ENCODE data around the gene KRTAP10-8. TPM values are rescaled to one million over a fixed set of nuclear protein-coding genes. Genes with fewer than 3 reads are reported as not detected.

The KRTAP10-8 gene
- total RNA-seq, 4 donors from 2014 or later = 1.3 to 7.2 TPM; not detected in 2

- peak in 1 of 2 donors; percentile 35 for DNase-seq (ENCODE audit: low spot score in 2 of 2)
- peaks cover 45% of the 10 kb centered on the region for H3K27me3 ChIP-seq
- no peak overlapping the region for H3K27ac ChIP-seq
- no peaks in the 10 kb centered on the region for H3K36me3 ChIP-seq
- H3K4me1 ChIP-seq = no peaks in the 10 kb centered on the region
- H3K9me3 ChIP-seq = no peaks in the 10 kb centered on the region
- TF ChIP-seq EP300 (IDR thresholded peaks at IDR 0.05) = no peak
- TF ChIP-seq CTCF (IDR thresholded peaks at IDR 0.05) = no peak
- TF ChIP-seq POLR2AphosphoS5 (IDR thresholded peaks at IDR 0.05) = no peak
- WGBS = 85% methylated on average over 21 of the region's 23 CpGs
- H3K4me3 ChIP-seq = no peak overlapping the region
Observed at GRCh38 chr21:44601596-44602462, 10.1 kb upstream of the KRTAP10-8 start.

- H3K27me3 ChIP-seq = peaks cover 49% of the 10 kb centered on the region
- H3K4me3 ChIP-seq = no peak overlapping the region
- no peaks in the 10 kb centered on the region for H3K9me3 ChIP-seq
- H3K27ac ChIP-seq = no peak overlapping the region
- TF ChIP-seq POLR2AphosphoS5 (IDR thresholded peaks at IDR 0.05) = no peak
- TF ChIP-seq CTCF (IDR thresholded peaks at IDR 0.05) = no peak
- TF ChIP-seq EP300 (IDR thresholded peaks at IDR 0.05) = no peak
- TF ChIP-seq POLR2A (IDR thresholded peaks at IDR 0.05) = no peak
- no peak for DNase-seq (ENCODE audit: low spot score in 2 of 2)
- H3K4me1 ChIP-seq = no peaks in the 10 kb centered on the region
- H3K36me3 ChIP-seq = no peaks in the 10 kb centered on the region
- WGBS = no CpG with 5 or more reads among the region's 21 CpGs
Observed at GRCh38 chr21:44602463-44602850, 9.4 kb upstream of the KRTAP10-8 start.

- TF ChIP-seq EP300 (IDR thresholded peaks at IDR 0.05) (no peak), POLR2A (IDR thresholded peaks at IDR 0.05) (no peak), POLR2AphosphoS5 (IDR thresholded peaks at IDR 0.05) (no peak), CTCF (IDR thresholded peaks at IDR 0.05) (no peak)
- peaks cover 49% of the 10 kb centered on the region for H3K27me3 ChIP-seq
- H3K4me3 ChIP-seq = no peak overlapping the region
- peak in 1 of 2 donors; percentile 67 for DNase-seq (ENCODE audit: low spot score in 2 of 2)
- no peak overlapping the region for H3K27ac ChIP-seq
- no peaks in the 10 kb centered on the region for H3K4me1 ChIP-seq
- 74% methylated on average over 8 of the region's 17 CpGs for WGBS
- H3K9me3 ChIP-seq = no peaks in the 10 kb centered on the region
- H3K36me3 ChIP-seq = no peaks in the 10 kb centered on the region
Observed at GRCh38 chr21:44603109-44603875, 8.6 kb upstream of the KRTAP10-8 start.

- H3K4me3 ChIP-seq = no peak overlapping the region
- H3K27me3 ChIP-seq = peaks cover 48% of the 10 kb centered on the region
- peaks cover under 1% of the 10 kb centered on the region for H3K9me3 ChIP-seq
- no peak for TF ChIP-seq POLR2A (IDR thresholded peaks at IDR 0.05)
- no peak for TF ChIP-seq CTCF (IDR thresholded peaks at IDR 0.05)
- TF ChIP-seq EP300 (IDR thresholded peaks at IDR 0.05) = no peak
- TF ChIP-seq POLR2AphosphoS5 (IDR thresholded peaks at IDR 0.05) = no peak
- no peaks in the 10 kb centered on the region for H3K4me1 ChIP-seq
- WGBS = 92% methylated on average over 8 of the region's 8 CpGs
- peak in 1 of 2 donors; percentile 40 for DNase-seq (ENCODE audit: low spot score in 2 of 2)
- no peak overlapping the region for H3K27ac ChIP-seq
- H3K36me3 ChIP-seq = no peaks in the 10 kb centered on the region
Observed at GRCh38 chr21:44603911-44604310, 8.0 kb upstream of the KRTAP10-8 start.

GRCh38 chr21:44606495-44606894 is 5.4 kb upstream of the KRTAP10-8 start:
- no peaks in the 10 kb centered on the region for H3K4me1 ChIP-seq
- peaks cover 32% of the 10 kb centered on the region for H3K27me3 ChIP-seq
- no peak overlapping the region for H3K4me3 ChIP-seq
- H3K27ac ChIP-seq = no peak overlapping the region
- TF ChIP-seq POLR2AphosphoS5 (IDR thresholded peaks at IDR 0.05) (no peak), CTCF (IDR thresholded peaks at IDR 0.05) (no peak)
- DNase-seq (ENCODE audit: low spot score in 2 of 2) = peak in 1 of 2 donors; percentile 18
- H3K9me3 ChIP-seq = peaks cover 11% of the 10 kb centered on the region
- H3K36me3 ChIP-seq = no peaks in the 10 kb centered on the region
- 87% methylated on average over 4 of the region's 4 CpGs for WGBS
